SW 1271 (cell line): Measurements from ENCODE around the gene ACSS3.
A peak's percentile ranks its signal among the peaks of the same experiment; 100 is the strongest.

Source experiments
- DNase-seq, 2 experiments: peaks; one replicate each; lab custom pipeline; 2025; lab: John Stamatoyannopoulos, UW

Gene ACSS3

DNA sequence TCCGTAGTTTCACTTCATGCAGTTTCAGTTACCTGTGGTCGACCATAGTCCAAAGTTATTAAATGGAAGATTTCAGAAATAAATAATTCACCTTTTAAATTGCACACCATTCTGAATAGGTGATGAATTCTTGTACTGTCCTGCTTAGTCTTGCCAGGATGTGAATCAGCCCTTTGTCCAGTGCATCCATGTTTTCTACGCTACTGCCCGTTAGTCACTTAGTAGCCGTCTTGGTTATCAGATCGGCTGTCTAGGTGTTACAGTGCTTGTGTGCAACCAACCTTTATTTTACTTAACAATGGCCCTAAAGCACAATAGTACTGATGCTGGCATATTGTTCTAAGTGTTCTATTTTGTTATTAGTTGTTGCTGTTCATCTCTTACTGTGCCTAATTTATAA lies 146.7 kb downstream of the ACSS3 start:
- DNase-seq: no peak

GRCh38 chr12:81229759-81230158 lies 151.9 kb downstream of the ACSS3 start:
- DNase-seq: no peak

GRCh38 chr12:81231574-81232368 lies 153.9 kb downstream of the ACSS3 start:
- DNase-seq: no peak

DNA sequence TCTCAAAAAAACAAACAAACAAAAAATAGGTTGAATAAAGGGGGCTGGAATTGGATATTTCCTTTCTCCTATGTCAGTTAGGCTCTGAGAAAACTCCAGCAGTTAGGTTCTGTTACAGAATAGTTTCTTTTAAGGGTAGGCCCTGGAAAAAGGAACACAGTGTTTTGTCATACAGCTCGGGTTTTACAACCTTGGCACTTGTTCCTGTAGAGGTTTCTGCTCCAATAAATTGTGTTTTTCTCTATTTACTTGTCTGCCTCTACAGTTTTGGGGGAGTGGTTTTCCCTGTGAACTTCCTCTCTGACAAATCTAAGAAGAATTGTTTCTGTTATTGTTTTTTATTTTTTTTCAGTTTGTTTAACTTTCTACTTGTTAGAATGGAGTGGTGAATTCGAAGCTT lies 167.6 kb downstream of the ACSS3 start:
- DNase-seq: no peak

DNA sequence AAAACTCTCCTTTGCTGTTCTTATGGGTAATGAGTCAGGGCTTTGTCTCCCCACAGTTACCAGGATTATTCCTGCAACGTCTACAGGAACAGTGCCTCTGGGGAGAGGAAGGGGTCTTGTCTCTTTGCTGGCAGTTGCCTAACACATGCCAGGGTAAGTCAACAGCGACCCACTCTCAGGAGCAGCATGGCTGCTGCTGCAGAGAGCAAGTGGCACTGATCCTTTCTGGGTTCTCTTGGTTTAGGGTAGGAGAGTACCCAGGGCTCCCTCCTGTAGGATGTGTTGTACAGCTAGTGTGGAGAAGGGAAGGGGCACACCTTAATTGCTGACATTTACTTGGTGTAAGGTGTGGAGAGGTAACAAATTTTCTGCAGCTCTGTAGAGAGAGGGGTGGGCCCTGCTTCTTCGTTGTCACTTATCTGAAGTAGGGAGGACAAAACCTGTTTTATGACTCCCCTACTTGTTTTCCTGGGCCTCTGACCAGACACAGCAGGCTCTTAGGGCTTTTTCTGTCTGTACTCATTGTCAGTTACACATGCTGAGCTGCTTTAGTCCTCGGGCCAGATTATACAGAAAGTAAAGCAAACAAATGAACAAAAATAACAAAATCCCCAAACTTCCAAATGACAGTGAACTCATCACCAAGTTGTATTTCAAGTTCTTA lies 168.2 kb downstream of the ACSS3 start:
- no peak for DNase-seq

DNA sequence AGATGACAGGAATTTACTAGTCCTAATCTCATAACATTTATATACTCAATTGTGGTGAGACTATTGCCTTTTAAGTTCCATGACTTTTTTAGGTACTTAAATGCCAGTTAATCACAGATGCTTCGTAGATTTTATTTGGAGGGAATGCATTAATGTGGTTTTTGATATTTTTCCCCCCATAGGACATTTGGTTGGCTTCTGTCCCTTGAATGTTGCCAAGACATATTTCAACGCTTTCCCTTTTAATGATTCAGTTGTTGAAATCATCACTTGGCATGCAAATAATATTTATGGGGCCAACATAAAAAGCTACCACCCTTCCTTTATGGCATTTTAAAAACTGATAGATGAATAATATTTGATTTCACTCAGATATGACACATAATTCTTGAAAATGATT lies 172.1 kb downstream of the ACSS3 start:
- no peak for DNase-seq

GRCh38 chr12:81252228-81252627 lies 174.3 kb downstream of the ACSS3 start:
- no peak for DNase-seq

DNA sequence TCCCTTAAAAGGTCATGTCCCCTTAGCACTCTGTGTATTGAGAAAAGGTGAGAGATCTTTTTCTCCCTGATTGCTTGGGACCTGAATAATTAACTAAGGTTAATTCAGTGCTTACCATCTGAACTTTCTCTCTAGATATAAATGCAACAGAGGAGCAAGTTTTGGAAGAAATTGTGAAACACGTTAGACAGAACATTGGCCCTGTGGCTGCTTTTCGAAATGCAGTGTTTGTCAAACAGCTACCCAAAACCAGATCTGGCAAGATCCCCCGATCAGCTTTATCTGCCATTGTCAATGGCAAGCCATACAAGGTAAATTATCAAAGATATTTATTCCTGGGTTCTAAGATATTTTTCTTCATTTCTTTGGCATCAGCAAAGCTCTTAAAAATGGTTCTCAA lies 175.5 kb downstream of the ACSS3 start:
- DNase-seq: no peak

GRCh38 chr12:81255456-81255855 lies 177.6 kb downstream of the ACSS3 start:
- no peak for DNase-seq

- DNase-seq: no peak
These were observed 178.1 kb downstream of the ACSS3 start for GRCh38 chr12:81255947-81256346.

DNA sequence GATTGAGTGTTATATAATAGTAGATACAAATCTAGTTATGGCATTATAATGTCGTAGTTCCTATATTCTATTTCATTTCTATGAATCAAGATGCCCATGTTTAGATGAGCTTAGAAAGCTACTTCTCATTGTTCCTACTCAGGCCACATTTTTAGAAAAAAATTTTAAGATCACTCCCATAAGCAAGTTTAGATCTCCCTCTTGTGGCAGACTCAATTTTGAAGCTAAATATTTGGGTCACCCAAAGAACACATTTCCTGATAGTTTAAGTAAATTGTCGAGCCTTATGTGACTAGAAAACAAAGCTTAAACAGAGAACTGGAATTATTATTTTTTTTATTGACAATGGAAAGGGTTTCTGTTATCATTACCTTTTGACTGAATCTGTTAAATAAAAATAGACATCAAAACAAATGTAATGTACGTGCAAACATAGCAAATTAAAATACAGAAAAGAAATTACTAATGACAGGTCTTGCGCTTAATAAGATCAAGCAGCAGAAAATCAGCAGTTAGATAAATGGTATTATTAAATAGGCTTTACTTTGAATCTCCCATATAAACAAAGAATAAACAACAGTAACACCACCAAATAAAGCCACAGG lies 180.2 kb downstream of the ACSS3 start:
- peak in 1 of 2 experiments; percentile 53 for DNase-seq

GRCh38 chr12:81259360-81259759 lies 181.5 kb downstream of the ACSS3 start:
- no peak for DNase-seq

- DNase-seq: no peak
These were observed 183.8 kb downstream of the ACSS3 start for GRCh38 chr12:81261508-81262207.

DNA sequence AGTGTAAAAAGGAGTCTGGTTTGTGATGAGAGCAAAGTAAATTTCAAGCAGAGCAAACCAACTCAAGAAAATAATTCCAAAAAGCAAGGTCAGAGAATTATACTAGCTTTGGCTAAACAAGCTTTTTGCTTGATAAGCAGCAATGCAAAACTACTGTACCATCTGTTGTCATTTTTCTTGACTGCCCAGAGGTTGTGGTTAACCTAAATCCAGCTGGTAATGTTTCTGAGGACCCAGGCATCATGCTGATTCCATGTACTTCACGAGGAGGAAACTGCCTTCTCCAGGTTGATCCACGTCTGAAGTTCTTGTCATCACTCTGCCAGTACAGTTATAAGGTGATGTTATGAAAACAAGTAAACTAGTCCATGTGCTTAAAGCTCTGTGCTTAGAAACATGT lies 185.2 kb downstream of the ACSS3 start:
- DNase-seq: no peak

DNA sequence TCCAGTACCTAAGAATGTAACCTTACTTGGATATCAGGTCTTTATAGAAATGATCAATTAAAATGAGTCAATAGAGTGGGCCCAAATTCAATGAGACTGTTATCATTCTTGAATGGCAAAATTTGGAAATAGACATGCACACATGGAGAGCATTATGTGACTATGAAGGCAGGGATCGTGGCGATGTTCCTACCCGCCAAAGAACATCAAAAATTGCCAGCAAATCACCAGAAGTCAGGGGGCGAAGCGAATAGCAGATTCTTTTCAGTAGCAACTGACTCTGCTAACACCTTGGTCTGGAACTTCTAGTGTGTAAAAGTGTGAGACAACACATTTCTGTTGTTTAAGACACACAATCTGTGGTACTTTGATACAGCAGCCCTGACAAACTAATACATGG lies 192.5 kb downstream of the ACSS3 start:
- DNase-seq: no peak

GRCh38 chr12:81274637-81275529 lies 197.0 kb downstream of the ACSS3 start:
- no peak for DNase-seq

GRCh38 chr12:81284137-81284536 lies 206.3 kb downstream of the ACSS3 start:
- no peak for DNase-seq

DNA sequence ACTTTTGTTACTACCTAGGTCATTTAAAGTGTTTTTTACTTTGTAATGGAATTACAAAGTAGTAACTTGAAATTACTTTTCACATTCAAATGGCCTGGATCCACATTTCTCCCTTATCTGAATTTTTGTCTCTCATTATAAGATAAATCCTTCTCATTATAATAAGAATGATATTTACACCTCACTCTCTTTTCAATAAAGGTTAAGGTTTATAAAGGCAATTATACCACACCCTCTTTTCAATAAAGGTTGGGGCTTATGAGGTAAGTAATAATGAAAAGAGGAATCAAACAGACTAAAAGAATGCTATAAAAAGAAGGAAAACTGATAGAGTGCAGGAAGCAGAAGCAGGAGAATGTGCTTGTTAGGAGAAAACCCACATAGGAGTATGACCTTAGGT lies 210.8 kb downstream of the ACSS3 start:
- DNase-seq: no peak

DNA sequence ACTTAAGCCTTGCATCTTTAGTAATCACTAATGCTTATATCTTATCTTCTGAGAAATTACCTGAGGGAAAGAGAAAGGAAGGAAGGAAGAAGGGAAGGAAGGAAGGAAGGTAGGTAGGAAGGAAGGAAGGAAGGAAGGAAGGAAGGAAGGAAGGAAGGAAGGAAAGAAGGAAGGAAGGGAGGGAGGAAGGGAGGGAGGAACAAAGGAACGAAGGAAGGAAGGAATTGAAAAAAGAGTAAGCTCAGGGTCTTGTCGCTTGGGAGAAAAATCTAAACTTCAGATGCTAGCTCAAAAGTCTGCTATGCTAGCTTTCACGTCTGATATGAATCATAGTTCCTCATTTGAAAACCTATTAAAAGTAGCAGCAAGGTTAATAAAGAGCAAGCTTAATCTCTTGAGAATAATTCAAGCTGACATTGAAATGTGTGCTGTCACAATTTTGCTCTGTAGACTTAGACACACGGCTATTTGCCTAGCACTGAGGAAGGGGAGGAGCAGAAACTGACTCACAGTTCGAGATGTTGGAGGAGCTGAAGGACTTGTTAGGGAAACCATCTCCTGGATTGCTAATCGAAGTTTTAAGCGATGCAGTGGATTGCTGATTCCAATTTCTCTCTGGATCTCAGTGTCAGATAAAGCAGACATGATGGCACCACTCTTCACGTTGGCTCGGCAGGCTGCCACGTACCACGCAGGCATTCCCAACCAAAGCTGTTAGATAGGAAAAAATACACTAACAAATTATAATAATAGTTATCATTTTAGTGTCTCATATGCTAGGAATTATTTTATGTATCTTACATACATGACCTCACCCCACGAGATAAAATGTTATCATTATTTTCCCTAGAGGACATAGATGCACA lies 216.7 kb downstream of the ACSS3 start:
- DNase-seq: no peak

- DNase-seq: no peak
These were observed 217.4 kb downstream of the ACSS3 start for GRCh38 chr12:81295251-81295650.
